H1 (cell line): ENCODE results near the gene SKA1. TPM values are rescaled to one million over a fixed set of nuclear protein-coding genes. Genes with fewer than 3 reads are reported as not detected.

Experiments used
- CTCF ChIA-PET: fragments of 300-600 bp; sonication (Branson Sonifier 250); formaldehyde crosslinking; loops from one replicate; lab custom pipeline; 2021; ENCODE audit not compliant: partially characterized antibody; lab: Charles Lee
- POLR2A ChIA-PET: fragments of 300-600 bp; sonication (Branson Sonifier 250); formaldehyde crosslinking; loops from one replicate; lab custom pipeline; 2021; ENCODE audit warnings: inconsistent platforms; ENCODE audit not compliant: partially characterized antibody; lab: Charles Lee
- DNase-seq, 2 experiments: peaks; one replicate each; pipeline versions ENCODE4 v3.0.0 to v3.0.0-alpha.2; 2010 to 2022; ENCODE audit warnings: low spot score in 2 of 2, low read depth in 1 of 2, mixed read lengths in 1 of 2
- FAIRE-seq: peaks from 2 replicates; lab custom pipeline; 2011; peaks lifted over from hg19 to GRCh38; lab: Jason Lieb, UNC
- H2AFZ ChIP-seq: 2 replicates; pipeline ENCODE4 v1.8.1; 2012; ENCODE audit warnings: low read length, inconsistent platforms
- H2AK5ac ChIP-seq: 2 replicates; pipeline ENCODE4 v1.6.1; 2013; ENCODE audit warnings: low read depth, low read length
- H2BK120ac ChIP-seq: replicated peaks from 2 replicates; pipeline ENCODE3; 2013; ENCODE audit warnings: low read depth, low read length, inconsistent platforms
- H2BK12ac ChIP-seq: 2 replicates; pipeline ENCODE4 v1.6.1; 2013; ENCODE audit warnings: low read depth, low read length
- H2BK15ac ChIP-seq: 2 replicates; pipeline ENCODE4 v1.6.1; 2013; ENCODE audit warnings: low read length
- H2BK20ac ChIP-seq: 2 replicates; pipeline ENCODE4 v1.6.1; 2013; ENCODE audit warnings: low read length
- H2BK5ac ChIP-seq: 2 replicates; pipeline ENCODE4 v1.6.1; 2013; ENCODE audit warnings: low read depth, low read length
- H3K14ac ChIP-seq: 2 replicates; pipeline ENCODE4 v1.6.1; 2013; ENCODE audit warnings: inconsistent platforms; ENCODE audit not compliant: insufficient read length
- H3K18ac ChIP-seq: 2 replicates; pipeline ENCODE4 v1.6.1; 2013; ENCODE audit warnings: low read length; ENCODE audit errors: extremely low read depth
- H3K23ac ChIP-seq: 2 replicates; pipeline ENCODE4 v1.6.1; 2013; ENCODE audit warnings: inconsistent platforms; ENCODE audit not compliant: insufficient read length
- H3K23me2 ChIP-seq: 2 replicates; pipeline ENCODE4 v1.6.1; 2013; ENCODE audit warnings: low read depth, low read length
- H3K27ac ChIP-seq: 2 replicates; pipeline ENCODE4 v1.6.1; 2011; ENCODE audit warnings: low read depth, low read length, inconsistent platforms
- H3K27me3 ChIP-seq, 4 experiments: replicated peaks in 1 of 4; 1 replicate in 1 of 4; 2 replicates in 3 of 4; pipeline versions ENCODE4 v1.6.1 to v1.8.1; 2011 to 2013; ENCODE audit warnings: low read length in 3 of 4, mild to moderate bottlenecking in 3 of 4, inconsistent platforms in 2 of 4, mixed read lengths in 2 of 4, moderate library complexity in 1 of 4; ENCODE audit not compliant: control insufficient read depth in 3 of 4, insufficient read depth in 3 of 4; ENCODE audit errors: extremely low read depth in 1 of 4
- H3K36me3 ChIP-seq, 4 experiments: 2 replicates each; pipeline versions ENCODE4 v1.6.1 to v1.8.1; 2011 to 2013; ENCODE audit warnings: mild to moderate bottlenecking in 4 of 4, low read length in 3 of 4, moderate library complexity in 2 of 4, control low read depth in 1 of 4, inconsistent platforms in 1 of 4; ENCODE audit not compliant: insufficient read depth in 4 of 4, control insufficient read depth in 2 of 4
- H3K4ac ChIP-seq: replicated peaks from 2 replicates; pipeline ENCODE3; 2013; ENCODE audit warnings: low read length, low read depth, mixed read lengths, inconsistent platforms; ENCODE audit not compliant: insufficient read length
- H3K4me1 ChIP-seq, 4 experiments: replicated peaks in 1 of 4; 1 replicate in 1 of 4; 2 replicates in 3 of 4; pipeline versions ENCODE4 v1.6.1 to v1.8.1; 2011 to 2013; ENCODE audit warnings: low read length in 3 of 4, inconsistent platforms in 2 of 4, mixed read lengths in 1 of 4; ENCODE audit not compliant: insufficient read depth in 4 of 4, control insufficient read depth in 3 of 4
- H3K4me2 ChIP-seq, 2 experiments: 2 replicates each; pipeline versions ENCODE4 v1.6.1 to v1.8.1; 2011 to 2013; ENCODE audit warnings: low read depth in 2 of 2, low read length in 2 of 2, control low read depth in 1 of 2, inconsistent platforms in 1 of 2, mild to moderate bottlenecking in 1 of 2; ENCODE audit not compliant: insufficient read depth in 1 of 2
- H3K4me3 ChIP-seq, 4 experiments: fragments of 200-600, 300-600 bp in 1 of 4; sonication (generic), shearing (Covaris generic), sonication (Bioruptor Twin) in 1 of 4; 2 replicates each; pipeline versions ENCODE4 v1.5.1 to v1.8.1; 2011 to 2016; ENCODE audit warnings: low read length in 4 of 4, low read depth in 3 of 4, control low read depth in 2 of 4, inconsistent platforms in 2 of 4, mild to moderate bottlenecking in 2 of 4, mixed read lengths in 1 of 4, moderate library complexity in 1 of 4; ENCODE audit not compliant: insufficient read depth in 2 of 4; ENCODE audit errors: extremely low read depth in 1 of 4
- H3K56ac ChIP-seq: replicated peaks from 2 replicates; pipeline ENCODE3; 2013; ENCODE audit warnings: low read depth, mild to moderate bottlenecking, mixed read lengths, low read length, inconsistent platforms; ENCODE audit not compliant: insufficient read length
- H3K79me1 ChIP-seq: 2 replicates; pipeline ENCODE4 v1.6.1; 2013; ENCODE audit warnings: low read depth, low read length, control low read depth
- H3K79me2 ChIP-seq, 2 experiments: 2 replicates each; pipeline versions ENCODE4 v1.6.1 to v1.8.1; 2012 to 2013; ENCODE audit warnings: low read length in 2 of 2, mild to moderate bottlenecking in 2 of 2, inconsistent platforms in 1 of 2; ENCODE audit not compliant: insufficient read depth in 2 of 2, control insufficient read depth in 1 of 2
- H3K9ac ChIP-seq, 4 experiments: replicated peaks in 1 of 4; 1 replicate in 1 of 4; 2 replicates in 3 of 4; pipeline versions ENCODE4 v1.6.1 to v1.8.1; 2011 to 2013; ENCODE audit warnings: low read depth in 3 of 4, low read length in 3 of 4, control low read depth in 2 of 4, mild to moderate bottlenecking in 2 of 4, moderate library complexity in 2 of 4, inconsistent platforms in 1 of 4; ENCODE audit errors: extremely low read depth in 1 of 4
- H3K9me3 ChIP-seq, 2 experiments: 2 replicates each; pipeline versions ENCODE4 v1.6.1 to v1.8.1; 2012 to 2013; ENCODE audit warnings: mild to moderate bottlenecking in 2 of 2, moderate library complexity in 2 of 2, control low read depth in 1 of 2, inconsistent platforms in 1 of 2, low read depth in 1 of 2, low read length in 1 of 2, mixed read lengths in 1 of 2; ENCODE audit not compliant: insufficient read depth in 2 of 2
- H4K20me1 ChIP-seq, 2 experiments: replicated peaks in 1 of 2; 2 replicates each; pipeline versions ENCODE3 to v1.8.1; 2011 to 2013; ENCODE audit warnings: inconsistent platforms in 2 of 2, low read length in 2 of 2, mild to moderate bottlenecking in 1 of 2; ENCODE audit not compliant: insufficient read depth in 2 of 2, control insufficient read depth in 1 of 2
- H4K5ac ChIP-seq: 2 replicates; pipeline ENCODE4 v1.6.1; 2013; ENCODE audit warnings: low read length, low read depth, mixed read lengths, inconsistent platforms; ENCODE audit not compliant: insufficient read length
- H4K8ac ChIP-seq: 2 replicates; pipeline ENCODE4 v1.8.0; 2013; ENCODE audit warnings: mild to moderate bottlenecking, moderate library complexity, low read length, inconsistent platforms; ENCODE audit not compliant: insufficient read depth; ENCODE audit errors: extremely low read depth
- H4K91ac ChIP-seq: replicated peaks from 2 replicates; pipeline ENCODE3; 2013; ENCODE audit warnings: low read length, mixed read lengths, inconsistent platforms; ENCODE audit not compliant: insufficient read length
- BRCA1 ChIP-seq: IDR thresholded peaks from 2 replicates; pipeline ENCODE4 v1.6.1; 2012; ENCODE audit warnings: low read depth, low read length, improper control_type of control experiment
- CBX5 ChIP-seq: fragments of 300-800, 300-1000 bp; sonication (generic); IDR thresholded peaks from 2 replicates; pipeline ENCODE4 v1.7.1; 2016; ENCODE audit warnings: antibody characterized with exemption, low read length, low read depth
- CHD1 ChIP-seq: IDR thresholded peaks from 2 replicates; pipeline ENCODE4 v1.6.1; 2012; ENCODE audit warnings: low read depth, low read length, improper control_type of control experiment
- EZH2 ChIP-seq: fragments of 200-600 bp; sonication (generic); IDR thresholded peaks from 2 replicates; pipeline ENCODE4 v1.7.1; 2012; ENCODE audit warnings: low read depth, mild to moderate bottlenecking, moderate library complexity, low read length, inconsistent platforms; ENCODE audit not compliant: severe bottlenecking
- NRF1 ChIP-seq: IDR thresholded peaks from 2 replicates; pipeline ENCODE4 v1.6.1; 2011; ENCODE audit warnings: mild to moderate bottlenecking, low read depth, low read length, improper control_type of control experiment
- PHF8 ChIP-seq: fragments of 200-600 bp; sonication (generic); conservative IDR thresholded peaks from 2 replicates; pipeline ENCODE4 v1.7.1; 2012; ENCODE audit warnings: low read depth, mild to moderate bottlenecking, inconsistent platforms, low read length, moderate library complexity
- POLR2AphosphoS5 ChIP-seq: IDR thresholded peaks from 2 replicates; pipeline ENCODE4 v1.6.1; 2011; ENCODE audit warnings: low read depth, low read length
- RNF2 ChIP-seq: fragments of 200-900, 300-1000 bp; sonication (generic); IDR thresholded peaks from 2 replicates; pipeline ENCODE4 v1.7.1; 2016; ENCODE audit warnings: borderline replicate concordance, low read depth, mild to moderate bottlenecking, antibody characterized with exemption, low read length; ENCODE audit not compliant: poor library complexity, severe bottlenecking; ENCODE audit errors: missing control alignments
- TAF7 ChIP-seq: optimal IDR thresholded peaks from 2 replicates; pipeline ENCODE3; 2011; ENCODE audit warnings: low read depth, mild to moderate bottlenecking, inconsistent platforms, low read length, moderate library complexity, borderline replicate concordance
- TBP ChIP-seq: IDR thresholded peaks from 2 replicates; pipeline ENCODE4 v1.6.1; 2011; ENCODE audit warnings: low read depth, low read length, improper control_type of control experiment
- WGBS, 2 experiments: shearing (Covaris generic) in 1 of 2; methylation state at CpG; one replicate each; pipeline versions ENCODE4 v1.1.6 to v1.1.7; 2013 to 2015; ENCODE audit warnings: low lambda C conversion rate in 2 of 2, mixed read lengths in 2 of 2, inconsistent platforms in 1 of 2, low coverage in 1 of 2, missing lambda C conversion rate in 1 of 2; ENCODE audit not compliant: insufficient replicate concordance in 2 of 2, insufficient coverage in 1 of 2, insufficient read length in 1 of 2; ENCODE audit errors: extremely low coverage in 1 of 2, missing lambda C conversion rate in 1 of 2; 5-methylcytosine and 5-hydroxymethylcytosine counted together
- polyA plus RNA-seq, 7 experiments: library from polyadenylated mRNA; depleted of rRNA in 3 of 7; stranded (reverse) in 5 of 7; unstranded in 2 of 7; fragments of >200 nt in 5 of 7; fragments of 200-250 nt in 2 of 7; gene quantifications; 1 replicate in 5 of 7; 2 replicates in 1 of 7; 4 replicates in 1 of 7; pipeline versions ENCODE4 v1.2.1 to v1.2.3, GENCODE V29; 2011 to 2013; ENCODE audit warnings: missing spikeins in 2 of 7, mixed read lengths in 2 of 7
- total RNA-seq: library from RNA; stranded (reverse); fragmentation: NEBNext Ultra II Directional; extraction: Animal tissue kit (Norgen Biotek cat#: 25700); gene quantifications from 2 replicates; pipeline ENCODE4 v1.2.1, GENCODE V29; 2021
- TF ChIP-seq, protein P1 (sequence below): IDR thresholded peaks from 2 replicates; pipeline ENCODE4 v1.6.1; 2012; ENCODE audit warnings: inconsistent platforms
- TF ChIP-seq, protein P2 (sequence below): IDR thresholded peaks from 2 replicates; pipeline ENCODE4 v1.6.1; 2011; ENCODE audit warnings: low read length, improper control_type of control experiment
- TF ChIP-seq, protein P3 (sequence below): IDR thresholded peaks from 2 replicates; pipeline ENCODE4 v1.6.1; 2011; ENCODE audit warnings: low read depth, mild to moderate bottlenecking, low read length; ENCODE audit not compliant: insufficient read depth

SKA1 gene
- total and polyA plus RNA-seq, 2 of the 8 experiments (the other 6 are each of a cell fraction or from before 2014, with no cell fraction given) = 8.6 to 22.9 TPM

DNA sequence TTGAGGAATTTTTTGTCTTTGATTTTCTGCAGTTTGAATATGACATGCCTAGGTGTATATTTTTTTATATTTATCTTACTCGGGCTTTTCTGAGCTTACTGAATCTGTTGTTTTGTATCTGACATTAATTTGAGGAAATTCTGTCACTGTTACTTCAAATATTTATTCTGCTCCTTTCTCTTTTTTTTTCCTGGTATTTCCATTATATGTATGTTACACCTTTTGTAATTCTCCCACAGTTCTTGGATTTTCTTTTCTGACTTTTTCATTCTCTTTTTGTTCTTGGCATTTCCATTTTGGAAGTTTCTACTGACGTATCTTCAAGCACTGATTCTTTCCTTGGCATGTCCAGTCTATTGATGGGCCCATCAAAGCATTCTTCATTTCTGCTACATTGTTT is 24.1 kb upstream of the SKA1 start:
- no peaks in the 10 kb centered on the region for H3K4me1 ChIP-seq
- 89% methylated on average over 2 of the region's 2 CpGs; no CpG with 5 or more reads in 1 of the 2 experiments for WGBS, 2 experiments
- H2BK12ac ChIP-seq = no peak overlapping the region
- no peaks in the 10 kb centered on the region for H4K20me1 ChIP-seq
- H4K8ac ChIP-seq = no peak overlapping the region
- H3K79me1 ChIP-seq = no peaks in the 10 kb centered on the region
- no peaks in the 10 kb centered on the region for H3K36me3 ChIP-seq
- H3K23ac ChIP-seq = no peak overlapping the region
- H3K9me3 ChIP-seq = no peaks in the 10 kb centered on the region
- no peak overlapping the region for H2AFZ ChIP-seq
- H2BK120ac ChIP-seq = no peak overlapping the region
- no peak overlapping the region for H3K27ac ChIP-seq
- no peak overlapping the region for H3K9ac ChIP-seq
- no peak overlapping the region for H3K4me2 ChIP-seq
- no peaks in the 10 kb centered on the region for H3K79me2 ChIP-seq
- ChIA-PET POLR2A (no interaction called here), CTCF (no interaction called here)
- no peak overlapping the region for H3K56ac ChIP-seq
- H2BK20ac ChIP-seq = no peak overlapping the region
- H2AK5ac ChIP-seq = no peak overlapping the region
- H4K5ac ChIP-seq = no peak overlapping the region
- DNase-seq = no peak
- H3K23me2 ChIP-seq = no peaks in the 10 kb centered on the region
- H3K4ac ChIP-seq = no peak overlapping the region
- H3K27me3 ChIP-seq = no peaks in the 10 kb centered on the region
- no peak overlapping the region for H3K4me3 ChIP-seq
- H2BK15ac ChIP-seq = no peak overlapping the region
- FAIRE-seq = no peak
- H2BK5ac ChIP-seq = no peak overlapping the region
- H3K14ac ChIP-seq = no peak overlapping the region
- no peak overlapping the region for H4K91ac ChIP-seq
- no peak overlapping the region for H3K18ac ChIP-seq
- TF ChIP-seq EZH2 (no peak), CHD1 (no peak), CBX5 (no peak), BRCA1 (no peak), TAF7 (no peak), PHF8 (no peak), NRF1 (no peak), POLR2AphosphoS5 (no peak), RNF2 (no peak), TBP (no peak)
- TF ChIP-seq, protein P1, sequence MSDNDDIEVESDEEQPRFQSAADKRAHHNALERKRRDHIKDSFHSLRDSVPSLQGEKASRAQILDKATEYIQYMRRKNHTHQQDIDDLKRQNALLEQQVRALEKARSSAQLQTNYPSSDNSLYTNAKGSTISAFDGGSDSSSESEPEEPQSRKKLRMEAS = no peak
- TF ChIP-seq, protein P2, sequence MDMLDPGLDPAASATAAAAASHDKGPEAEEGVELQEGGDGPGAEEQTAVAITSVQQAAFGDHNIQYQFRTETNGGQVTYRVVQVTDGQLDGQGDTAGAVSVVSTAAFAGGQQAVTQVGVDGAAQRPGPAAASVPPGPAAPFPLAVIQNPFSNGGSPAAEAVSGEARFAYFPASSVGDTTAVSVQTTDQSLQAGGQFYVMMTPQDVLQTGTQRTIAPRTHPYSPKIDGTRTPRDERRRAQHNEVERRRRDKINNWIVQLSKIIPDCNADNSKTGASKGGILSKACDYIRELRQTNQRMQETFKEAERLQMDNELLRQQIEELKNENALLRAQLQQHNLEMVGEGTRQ = no peak
- TF ChIP-seq, protein P3, sequence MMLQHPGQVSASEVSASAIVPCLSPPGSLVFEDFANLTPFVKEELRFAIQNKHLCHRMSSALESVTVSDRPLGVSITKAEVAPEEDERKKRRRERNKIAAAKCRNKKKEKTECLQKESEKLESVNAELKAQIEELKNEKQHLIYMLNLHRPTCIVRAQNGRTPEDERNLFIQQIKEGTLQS = no peak
